Panc1 (cell line): ENCODE results near the gene NINL. TPM values are rescaled to one million over a fixed set of nuclear protein-coding genes. Genes with fewer than 3 reads are reported as not detected.

Experiments
- ATAC-seq: fragments of 200-7000 bp; cut with Tn5 transposase; 2 replicates; pipeline ENCODE4 v1.9.1; 2020; ENCODE audit warnings: mild to moderate bottlenecking, moderate library complexity
- BruUV-seq: library from RNA; stranded (reverse); fragments of 400-500 nt; replicated peaks from 2 replicates; lab custom pipeline; 2021; lab: Mats Ljungman, UMichigan
- CTCF ChIA-PET: fragments of 300-600 bp; sonication (Branson Sonifier 250); formaldehyde crosslinking; loops from one replicate; lab custom pipeline; 2022; ENCODE audit warnings: antibody characterized with exemption; lab: Charles Lee
- POLR2A ChIA-PET: fragments of 300-600 bp; sonication (Branson Sonifier 250); formaldehyde crosslinking; loops from one replicate; lab custom pipeline; 2022; ENCODE audit warnings: antibody characterized with exemption; lab: Charles Lee
- DNase-seq: peaks from one replicate; pipeline ENCODE4 v3.0.0-alpha.2; 2010; ENCODE audit warnings: low read depth, low spot score
- H3K27ac ChIP-seq: 2 replicates; pipeline ENCODE4 v1.5.1; 2011; ENCODE audit warnings: mild to moderate bottlenecking, low read length, inconsistent platforms
- H3K27me3 ChIP-seq: fragments of 200-500 bp; sonication (Bioruptor generic); 2 replicates; pipeline ENCODE4 v1.6.0; 2014; ENCODE audit warnings: low read length, inconsistent platforms; ENCODE audit not compliant: control insufficient read depth, insufficient read depth
- H3K36me3 ChIP-seq: fragments of 200-500 bp; sonication (Bioruptor generic); 2 replicates; pipeline ENCODE4 v1.5.1; 2014; ENCODE audit warnings: inconsistent platforms, mild to moderate bottlenecking, low read length, moderate library complexity; ENCODE audit not compliant: control insufficient read depth, insufficient read depth
- H3K4me1 ChIP-seq: 2 replicates; pipeline ENCODE4 v1.5.1; 2011; ENCODE audit warnings: inconsistent platforms, mild to moderate bottlenecking, low read length, moderate library complexity; ENCODE audit not compliant: control insufficient read depth, insufficient read depth
- H3K4me3 ChIP-seq, 2 experiments: 2 replicates each; pipeline ENCODE4 v1.5.1; 2011 to 2012; ENCODE audit warnings: low read depth in 2 of 2, low read length in 2 of 2, mild to moderate bottlenecking in 2 of 2, inconsistent platforms in 1 of 2, moderate library complexity in 1 of 2
- H3K9me3 ChIP-seq: fragments of 200-500 bp; sonication (Bioruptor generic); 2 replicates; pipeline ENCODE4 v1.5.1; 2014; ENCODE audit warnings: low read depth, mild to moderate bottlenecking, inconsistent platforms, low read length, moderate library complexity; ENCODE audit not compliant: control insufficient read depth, insufficient read depth
- CTCF ChIP-seq: fragments of 450-650 bp; IDR thresholded peaks from 2 replicates; pipeline ENCODE4 v1.5.1; 2017; ENCODE audit warnings: mild to moderate bottlenecking
- POLR2AphosphoS5 ChIP-seq: IDR thresholded peaks from 2 replicates; pipeline ENCODE4 v1.6.1; 2012; ENCODE audit warnings: mild to moderate bottlenecking, low read depth, low read length, moderate library complexity
- REST ChIP-seq, 2 experiments: IDR thresholded peaks; 2 replicates each; pipeline ENCODE4 v1.6.1; 2011 to 2012; ENCODE audit warnings: low read depth in 2 of 2, control low read depth in 1 of 2, low read length in 1 of 2, mild to moderate bottlenecking in 1 of 2, moderate library complexity in 1 of 2; ENCODE audit not compliant: insufficient read depth in 1 of 2
- SIN3A ChIP-seq: IDR thresholded peaks from 2 replicates; pipeline ENCODE4 v1.6.1; 2012; ENCODE audit warnings: low read depth, mild to moderate bottlenecking, low read length, moderate library complexity, borderline replicate concordance; ENCODE audit not compliant: insufficient read depth
- TCF7L2 ChIP-seq: IDR thresholded peaks from 2 replicates; pipeline ENCODE4 v1.6.1; 2011; ENCODE audit warnings: mild to moderate bottlenecking, low read depth, low read length, inconsistent platforms
- in situ Hi-C: cut with HindIII; loops from 2 replicates; pipeline ENCODE4 v1.10.0; 2016; ENCODE audit warnings: low sequenced_read_pairs, low pct_unique_long_range_greater_than_20kb
- intact Hi-C: fragments of 100-400 bp; cut with micrococcal nuclease; formaldehyde crosslinking; loops from one replicate; pipeline ENCODE4 v1.10.0; 2022; ENCODE audit not compliant: unreplicated experiment
- total RNA-seq: library from RNA; stranded (reverse); gene quantifications from one replicate; pipeline ENCODE4 v1.2.1, GENCODE V29; 2021; ENCODE audit not compliant: unreplicated experiment

Gene NINL
- total RNA-seq, 1 experiment from 2014 or later: 25.0 TPM

GRCh38 chr20:25526446-25526845 is 58.9 kb downstream of the NINL start:
- TF ChIP-seq TCF7L2 (no peak), CTCF (no peak), POLR2AphosphoS5 (no peak), SIN3A (no peak), REST (IDR thresholded peaks at IDR 0.05; ENCODE audit: insufficient read depth in 1 of 2, low read depth in 2 of 2, low read length in 1 of 2) (no peak)
- in situ Hi-C loops: no loop called here
- no peaks in the 10 kb centered on the region for H3K9me3 ChIP-seq
- no peak overlapping the region for H3K4me3 ChIP-seq
- no peak for DNase-seq
- CTCF ChIA-PET: no interaction called here
- intact Hi-C loops: no loop called here
- no peak overlapping the region for H3K27ac ChIP-seq
- POLR2A ChIA-PET: no interaction called here
- H3K4me1 ChIP-seq: no peaks in the 10 kb centered on the region
- no peak for ATAC-seq
- H3K36me3 ChIP-seq: no peaks in the 10 kb centered on the region
- no peaks in the 10 kb centered on the region for H3K27me3 ChIP-seq
- BruUV-seq: no TSS peak

- ATAC-seq: no peak
- DNase-seq: no peak
- BruUV-seq: no TSS peak
- in situ Hi-C loops: no loop called here
- H3K27ac ChIP-seq: no peak overlapping the region
- H3K27me3 ChIP-seq: no peaks in the 10 kb centered on the region
- H3K36me3 ChIP-seq: no peaks in the 10 kb centered on the region
- ChIA-PET CTCF (no interaction called here), POLR2A (no interaction called here)
- no peaks in the 10 kb centered on the region for H3K9me3 ChIP-seq
- intact Hi-C loops: no loop called here
- TF ChIP-seq TCF7L2 (no peak), REST (IDR thresholded peaks at IDR 0.05; ENCODE audit: insufficient read depth in 1 of 2, low read depth in 2 of 2, low read length in 1 of 2) (no peak), SIN3A (no peak), POLR2AphosphoS5 (no peak), CTCF (no peak)
- no peaks in the 10 kb centered on the region for H3K4me1 ChIP-seq
- no peak overlapping the region for H3K4me3 ChIP-seq
Measured at GRCh38 chr20:25525867-25526266, 59.5 kb downstream of the NINL start.
